ENCODE measurements around the gene RYR2. TPM values are rescaled to one million over a fixed set of nuclear protein-coding genes. Genes with fewer than 3 reads are reported as not detected.

RYR2 gene
- total RNA-seq, 4 donors from 2014 or later = 0.20 to 0.60 (median 0.32) TPM

GRCh38 chr1:237428809-237429208 lies 386.8 kb downstream of the RYR2 start:
- Histone ChIP-seq H3K36me3 (no peaks in the 10 kb centered on the region), H3K9me3 (no peaks in the 10 kb centered on the region), H3K4me1 (no peaks in the 10 kb centered on the region), H3K27ac (no peak overlapping the region), H3K27me3 (no peaks in the 10 kb centered on the region), H3K4me3 (no peak overlapping the region)
- WGBS, 2 donors = 79 to 81% methylated on average over 4 of the region's 4 CpGs
- DNase-seq (ENCODE audit: low spot score in 2 of 2) = no peak
- TF ChIP-seq EP300 (IDR thresholded peaks at IDR 0.05) = no peak
- TF ChIP-seq CTCF (IDR thresholded peaks at IDR 0.05) = no peak
- no peak for TF ChIP-seq POLR2A (IDR thresholded peaks at IDR 0.05)

GRCh38 chr1:237429252-237429651 lies 387.3 kb downstream of the RYR2 start:
- 60 to 94% methylated on average over 2 to 3 of the region's 3 CpGs for WGBS, 2 donors
- Histone ChIP-seq H3K36me3 (no peaks in the 10 kb centered on the region), H3K27me3 (no peaks in the 10 kb centered on the region), H3K4me3 (no peak overlapping the region), H3K27ac (no peak overlapping the region), H3K9me3 (no peaks in the 10 kb centered on the region), H3K4me1 (no peaks in the 10 kb centered on the region)
- TF ChIP-seq POLR2A (IDR thresholded peaks at IDR 0.05) (no peak), EP300 (IDR thresholded peaks at IDR 0.05) (no peak), CTCF (IDR thresholded peaks at IDR 0.05) (no peak)
- no peak for DNase-seq (ENCODE audit: low spot score in 2 of 2)

GRCh38 chr1:237431448-237431847 lies 389.5 kb downstream of the RYR2 start:
- Histone ChIP-seq H3K36me3 (no peaks in the 10 kb centered on the region), H3K27ac (no peak overlapping the region), H3K27me3 (no peaks in the 10 kb centered on the region), H3K4me1 (no peaks in the 10 kb centered on the region), H3K9me3 (no peaks in the 10 kb centered on the region), H3K4me3 (no peak overlapping the region)
- no peak for DNase-seq (ENCODE audit: low spot score in 2 of 2)
- TF ChIP-seq POLR2A (IDR thresholded peaks at IDR 0.05) (no peak), CTCF (IDR thresholded peaks at IDR 0.05) (no peak), EP300 (IDR thresholded peaks at IDR 0.05) (no peak)

- WGBS, 2 donors = 66% methylated on average over 2 of the region's 2 CpGs
These were observed 398.4 kb downstream of the RYR2 start for GRCh38 chr1:237440346-237440745.

More at GRCh38 chr1:237440346-237440745, 398.4 kb downstream of the RYR2 start:
- Histone ChIP-seq H3K9me3 (no peaks in the 10 kb centered on the region), H3K27me3 (no peaks in the 10 kb centered on the region), H3K36me3 (no peaks in the 10 kb centered on the region), H3K4me1 (no peaks in the 10 kb centered on the region), H3K27ac (no peak overlapping the region), H3K4me3 (no peak overlapping the region)
- no peak for DNase-seq (ENCODE audit: low spot score in 2 of 2)
- no peak for TF ChIP-seq CTCF (IDR thresholded peaks at IDR 0.05)
- no peak for TF ChIP-seq EP300 (IDR thresholded peaks at IDR 0.05)
- no peak for TF ChIP-seq POLR2A (IDR thresholded peaks at IDR 0.05)

Data from tibial nerve (tissue), 4 donors.